ENCODE data around the gene PRAC1. TPM values are rescaled to one million over a fixed set of nuclear protein-coding genes. Genes with fewer than 3 reads are reported as not detected.

PRAC1 gene
- total RNA-seq, 1 donor from 2014 or later: not detected

DNA sequence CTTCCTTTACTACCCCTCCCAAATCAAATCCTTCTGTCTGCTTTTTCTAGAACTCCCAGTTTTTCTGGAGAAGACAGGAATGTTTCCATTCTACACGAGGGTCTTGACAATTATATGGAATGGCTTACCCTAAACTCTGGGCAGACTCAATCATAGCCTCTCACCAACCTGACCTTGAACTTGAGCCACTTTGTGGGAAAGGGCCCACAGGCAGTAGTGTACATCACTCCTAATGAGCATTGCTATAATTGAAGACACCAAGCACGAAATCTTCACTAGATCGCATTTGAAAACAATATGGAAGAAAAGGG lies 7.9 kb upstream of the PRAC1 start:
- DNase-seq (ENCODE audit: low read depth): no peak
- TF ChIP-seq, protein P1, sequence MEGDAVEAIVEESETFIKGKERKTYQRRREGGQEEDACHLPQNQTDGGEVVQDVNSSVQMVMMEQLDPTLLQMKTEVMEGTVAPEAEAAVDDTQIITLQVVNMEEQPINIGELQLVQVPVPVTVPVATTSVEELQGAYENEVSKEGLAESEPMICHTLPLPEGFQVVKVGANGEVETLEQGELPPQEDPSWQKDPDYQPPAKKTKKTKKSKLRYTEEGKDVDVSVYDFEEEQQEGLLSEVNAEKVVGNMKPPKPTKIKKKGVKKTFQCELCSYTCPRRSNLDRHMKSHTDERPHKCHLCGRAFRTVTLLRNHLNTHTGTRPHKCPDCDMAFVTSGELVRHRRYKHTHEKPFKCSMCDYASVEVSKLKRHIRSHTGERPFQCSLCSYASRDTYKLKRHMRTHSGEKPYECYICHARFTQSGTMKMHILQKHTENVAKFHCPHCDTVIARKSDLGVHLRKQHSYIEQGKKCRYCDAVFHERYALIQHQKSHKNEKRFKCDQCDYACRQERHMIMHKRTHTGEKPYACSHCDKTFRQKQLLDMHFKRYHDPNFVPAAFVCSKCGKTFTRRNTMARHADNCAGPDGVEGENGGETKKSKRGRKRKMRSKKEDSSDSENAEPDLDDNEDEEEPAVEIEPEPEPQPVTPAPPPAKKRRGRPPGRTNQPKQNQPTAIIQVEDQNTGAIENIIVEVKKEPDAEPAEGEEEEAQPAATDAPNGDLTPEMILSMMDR (conservative IDR thresholded peaks at IDR 0.05; ENCODE audit: low read depth, low read length): no peak

DNA sequence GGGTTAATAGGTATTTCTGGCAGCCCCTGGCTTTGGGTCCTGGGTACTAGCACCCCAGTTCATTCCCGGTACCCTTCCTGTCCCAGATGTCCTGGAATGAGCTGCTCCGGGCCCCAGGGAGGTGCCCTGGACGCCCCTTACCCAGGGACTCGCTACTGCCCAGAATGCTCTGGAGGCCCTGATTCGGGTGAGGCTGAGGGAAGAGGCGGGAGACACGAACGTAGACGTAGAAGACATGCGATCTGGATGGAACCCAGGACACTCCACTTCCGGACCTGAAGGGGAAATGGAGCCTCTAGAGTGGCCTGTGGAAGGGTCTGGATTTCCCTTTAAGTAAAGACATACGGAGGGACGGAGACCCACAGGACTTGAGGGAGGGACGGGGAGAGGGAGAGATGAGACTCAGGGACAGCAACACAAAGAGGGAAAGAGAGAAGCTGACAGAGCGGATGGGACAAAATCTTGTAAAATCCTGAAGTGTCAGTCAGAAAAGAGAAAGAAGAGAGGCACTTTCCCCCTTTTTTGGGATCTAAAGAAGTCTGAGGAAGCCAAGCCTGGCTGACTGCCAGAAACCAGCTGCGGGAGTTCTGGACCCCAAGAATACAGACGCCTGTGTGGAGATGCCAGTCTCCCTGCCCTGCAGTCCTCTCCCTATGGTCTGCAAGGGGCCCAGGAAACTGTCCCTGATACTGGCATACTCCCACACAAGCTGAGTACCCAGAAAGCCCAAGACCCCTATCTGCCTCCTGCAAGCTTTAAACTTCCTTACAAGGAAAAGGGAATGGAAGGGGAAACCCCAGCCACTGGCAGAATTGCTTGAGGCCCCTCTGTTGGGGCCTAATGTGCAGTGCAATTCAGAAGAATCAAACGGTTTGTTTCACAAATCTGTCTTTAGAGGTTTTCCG lies 7.3 kb upstream of the PRAC1 start:
- H3K4me3 ChIP-seq (ENCODE audit: low read depth, low read length): no peak overlapping the region
- DNase-seq (ENCODE audit: low read depth): no peak
- TF ChIP-seq, protein P1 (conservative IDR thresholded peaks at IDR 0.05; ENCODE audit: low read depth, low read length): no peak

More for the DNA sequence above, 7.9 kb upstream of the PRAC1 start:
- no peak overlapping the region for H3K4me3 ChIP-seq (ENCODE audit: low read depth, low read length)

DNA sequence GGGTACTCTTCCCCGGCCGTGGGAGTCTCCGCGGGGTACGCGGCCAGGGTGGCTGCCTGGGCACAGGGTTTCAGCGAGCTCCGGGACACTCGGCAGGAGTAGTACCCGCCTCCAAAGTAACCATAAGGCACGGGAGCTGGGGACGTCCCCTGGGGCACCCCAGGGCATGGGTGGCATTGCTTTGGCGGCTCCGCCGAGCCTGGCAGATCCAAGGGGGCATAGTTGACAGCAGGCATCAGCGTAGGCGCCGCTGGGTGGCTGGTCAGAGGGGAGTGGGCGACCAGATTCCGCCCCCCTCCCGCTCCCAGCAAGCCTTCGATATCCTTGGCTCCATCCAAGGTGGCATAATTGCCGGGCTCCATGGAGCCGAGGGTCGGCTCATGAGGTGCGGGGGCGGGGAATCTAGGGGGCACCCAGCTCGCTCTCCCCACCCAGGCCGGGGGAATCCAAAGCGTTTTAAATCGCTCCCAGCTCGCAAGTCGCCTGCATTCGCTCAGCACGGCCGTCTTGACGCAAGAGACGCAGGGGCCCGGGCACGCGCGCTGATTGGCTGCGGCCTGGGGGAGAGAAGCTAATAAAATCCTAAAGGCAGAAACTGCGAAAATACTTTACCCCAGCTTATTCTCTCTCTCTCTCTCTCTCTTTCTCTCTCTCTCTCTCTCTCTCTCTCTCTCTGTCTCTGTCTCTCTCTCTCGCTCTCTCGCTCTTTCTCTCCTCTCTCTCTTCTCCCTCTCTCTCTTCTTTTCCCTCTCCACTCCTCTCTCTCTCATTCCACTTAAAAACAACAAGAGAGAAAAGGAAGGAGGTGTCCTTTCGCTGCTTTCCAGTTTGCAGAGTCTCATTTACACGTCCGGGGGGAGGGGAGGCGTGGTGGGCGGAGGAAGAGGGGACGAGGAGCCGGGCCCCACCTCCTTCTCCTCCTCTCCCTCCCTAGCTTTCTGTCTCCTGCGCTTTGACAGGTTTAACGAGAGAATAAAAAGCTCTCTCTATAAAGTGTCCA lies 6.2 kb upstream of the PRAC1 start, which contains the start of gene HOXB13:
Gene HOXB13, minus strand, starts transcription at position 519 of the 1,000 bp plus-strand sequence. Its CDS starts 157 bp downstream, at position 362.
- TF ChIP-seq, protein P1 (conservative IDR thresholded peaks at IDR 0.05; ENCODE audit: low read depth, low read length): no peak
- H3K4me3 ChIP-seq (ENCODE audit: low read depth, low read length): peak within 1 kb of the TSS; percentile 35
- no peak for DNase-seq (ENCODE audit: low read depth)

DNA sequence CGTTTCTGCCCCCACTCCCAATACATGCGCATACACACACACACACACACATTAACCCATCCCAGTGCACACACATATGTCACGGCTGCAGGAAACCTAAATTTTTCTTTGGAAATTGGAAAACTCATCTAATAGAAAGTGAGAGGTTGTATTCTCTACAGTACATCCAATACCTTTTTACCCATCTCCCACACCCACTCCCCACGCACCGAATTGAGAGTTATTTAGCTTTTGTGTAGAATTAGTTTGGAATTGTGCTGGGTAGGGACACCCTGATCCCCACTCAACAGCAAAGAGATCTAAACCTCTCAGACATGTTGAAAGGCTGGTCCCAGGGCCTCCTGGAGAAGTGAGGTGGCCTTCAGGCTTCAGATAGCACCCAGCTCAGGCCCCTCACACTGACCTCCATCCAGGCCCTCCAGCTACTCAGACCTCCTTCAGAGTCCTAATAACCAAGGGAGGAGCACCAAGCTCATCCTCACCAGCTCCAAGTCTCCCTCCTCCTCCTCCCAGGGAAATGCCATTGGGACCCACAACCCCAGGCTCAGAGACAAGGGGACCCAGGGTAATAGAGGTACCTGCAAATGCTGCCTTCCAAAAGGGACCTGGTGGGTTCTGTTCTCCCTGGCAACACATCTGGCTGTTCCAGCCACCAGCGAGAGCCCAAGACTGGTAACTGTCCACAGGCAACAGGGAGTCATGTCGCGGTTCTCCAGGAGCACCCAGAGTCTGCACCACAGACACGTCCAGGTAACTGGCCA lies 5.3 kb upstream of the PRAC1 start:
- no peak for DNase-seq (ENCODE audit: low read depth)
- TF ChIP-seq, protein P1 (conservative IDR thresholded peaks at IDR 0.05; ENCODE audit: low read depth, low read length): no peak
- no peak overlapping the region for H3K4me3 ChIP-seq (ENCODE audit: low read depth, low read length)

DNA sequence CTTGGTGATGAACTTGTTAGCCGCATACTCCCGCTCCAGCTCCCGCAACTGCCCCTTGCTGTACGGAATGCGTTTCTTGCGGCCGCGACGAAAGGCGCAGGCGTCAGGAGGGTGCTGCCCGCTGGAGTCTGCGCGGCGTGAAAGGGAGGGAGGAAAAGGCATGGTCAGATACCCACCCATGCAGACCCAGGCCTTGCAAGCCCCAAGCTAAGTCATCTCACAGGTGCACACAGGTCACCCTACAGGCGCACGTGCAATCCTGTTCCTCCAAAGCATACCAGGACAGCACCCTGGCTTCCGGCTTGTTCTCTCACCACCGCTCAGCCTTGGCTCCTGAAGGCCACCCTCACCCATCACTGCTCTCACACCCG lies 4.6 kb upstream of the PRAC1 start:
- no peak overlapping the region for H3K4me3 ChIP-seq (ENCODE audit: low read depth, low read length)

More for the DNA sequence above, 4.6 kb upstream of the PRAC1 start:
- no peak for DNase-seq (ENCODE audit: low read depth)
- TF ChIP-seq, protein P1 (conservative IDR thresholded peaks at IDR 0.05; ENCODE audit: low read depth, low read length): no peak
